Measurements from ENCODE around the gene KCNK4. TPM values are rescaled to one million over a fixed set of nuclear protein-coding genes. Genes with fewer than 3 reads are reported as not detected.
A peak's percentile ranks its signal among the peaks of the same experiment; 100 is the strongest.

KCNK4 gene
- total RNA-seq, 1 experiment from 2014 or later, result not detected

DNA sequence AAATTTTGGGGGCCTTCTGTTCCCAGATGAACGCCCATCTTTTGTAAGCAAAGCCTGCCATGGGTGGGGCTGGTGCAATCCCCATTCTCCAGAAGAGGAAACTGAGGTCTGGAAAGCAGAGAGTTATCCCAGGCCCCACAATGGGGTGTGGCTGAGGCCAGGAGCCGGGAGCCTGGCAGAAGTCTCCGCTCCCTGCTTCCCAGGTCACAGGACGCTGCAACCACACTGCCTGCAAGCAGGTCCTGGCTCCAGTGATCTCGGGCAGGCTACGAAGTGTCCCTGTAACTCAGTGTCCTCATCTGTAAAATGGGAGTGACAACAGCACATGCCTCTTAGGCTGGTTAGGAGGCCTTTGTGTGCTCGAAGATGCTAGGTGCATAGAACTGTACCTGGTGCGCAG, 38.1 kb upstream of the KCNK4 start:
- DNase-seq (ENCODE audit: low read depth), result no peak

DNA sequence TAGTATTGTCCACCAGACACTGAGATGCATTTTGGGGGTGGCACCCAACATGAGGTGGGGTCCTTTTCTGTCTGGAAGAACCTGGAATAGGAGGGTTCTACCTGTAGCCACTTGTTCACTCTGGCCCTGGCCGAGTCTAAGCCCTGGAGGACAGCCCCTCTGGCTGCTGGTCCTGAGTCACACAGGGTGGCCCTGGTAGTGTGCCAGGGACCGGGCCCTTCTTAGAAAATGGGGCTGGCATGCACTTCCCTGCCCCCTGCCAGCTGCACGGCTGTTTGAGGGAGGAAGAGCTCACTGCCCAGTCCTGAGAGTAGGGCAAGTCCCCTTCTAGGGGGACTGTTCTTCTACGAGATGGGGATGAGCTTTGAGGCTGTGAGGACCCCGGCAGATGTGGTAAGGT, 37.6 kb upstream of the KCNK4 start:
- DNase-seq (ENCODE audit: low read depth), result no peak

DNA sequence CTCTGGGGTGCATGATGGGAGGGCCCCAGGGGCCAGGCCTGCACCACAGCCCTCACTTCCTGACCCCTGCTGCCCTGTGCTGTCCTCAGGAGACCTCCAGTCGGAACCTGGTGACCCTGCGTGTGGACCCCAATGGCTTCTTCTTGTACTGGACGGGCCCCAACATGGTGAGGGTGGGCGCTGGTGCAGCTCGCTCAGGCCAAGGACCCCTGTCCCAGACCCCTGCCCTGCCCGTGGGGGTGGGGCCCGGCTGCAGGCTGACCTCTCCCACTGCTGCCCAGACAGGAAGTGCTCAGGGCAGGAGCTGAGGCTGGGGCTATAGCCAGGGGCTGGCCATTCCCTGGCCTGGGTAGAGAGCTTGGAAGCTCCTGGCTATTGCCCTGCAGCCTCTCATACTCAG, 36.8 kb upstream of the KCNK4 start:
- DNase-seq (ENCODE audit: low read depth), result no peak

DNA sequence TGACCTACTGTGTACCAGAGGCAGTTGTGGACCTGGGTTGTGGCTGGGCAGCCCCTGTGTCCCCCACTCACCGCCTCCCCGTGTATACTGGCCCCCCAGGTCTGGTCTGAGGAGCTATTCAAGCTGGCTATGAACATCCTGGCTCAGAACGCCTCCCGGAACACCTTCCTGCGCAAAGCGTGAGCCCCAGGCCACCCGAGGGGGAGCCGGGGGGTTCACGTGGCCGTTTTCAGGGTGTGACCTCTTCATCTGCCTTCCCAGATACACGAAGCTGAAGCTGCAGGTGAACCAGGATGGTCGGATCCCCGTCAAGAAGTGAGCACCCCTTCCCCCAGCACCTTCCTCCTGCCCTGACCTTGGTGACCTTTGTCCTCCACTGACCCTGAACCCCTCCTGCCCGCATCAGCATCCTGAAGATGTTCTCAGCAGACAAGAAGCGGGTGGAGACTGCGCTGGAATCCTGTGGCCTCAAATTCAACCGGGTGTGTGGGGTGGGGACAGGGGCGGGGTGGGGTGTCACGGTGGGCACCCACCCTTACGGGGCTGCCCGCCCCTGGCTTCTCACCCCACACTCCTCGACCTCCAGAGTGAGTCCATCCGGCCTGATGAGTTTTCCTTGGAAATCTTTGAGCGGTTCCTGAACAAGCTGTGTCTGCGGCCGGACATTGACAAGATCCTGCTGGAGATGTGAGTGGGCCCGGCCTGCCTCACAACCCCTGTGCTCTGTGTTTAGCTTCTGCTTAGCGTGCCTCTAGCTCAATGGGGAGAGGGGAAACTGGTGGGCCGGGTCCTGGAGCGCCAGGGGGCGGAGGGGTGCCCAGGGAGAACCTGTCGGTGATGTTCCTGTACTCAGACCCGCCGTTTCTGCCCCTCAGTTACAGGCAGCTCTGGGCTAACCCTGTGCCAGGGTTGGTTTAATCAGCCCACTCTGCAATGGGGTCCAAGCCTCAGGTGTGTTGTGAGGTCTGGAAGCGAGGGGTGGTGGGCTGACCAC, 35.7 kb upstream of the KCNK4 start:
- DNase-seq (ENCODE audit: low read depth), result no peak

DNA sequence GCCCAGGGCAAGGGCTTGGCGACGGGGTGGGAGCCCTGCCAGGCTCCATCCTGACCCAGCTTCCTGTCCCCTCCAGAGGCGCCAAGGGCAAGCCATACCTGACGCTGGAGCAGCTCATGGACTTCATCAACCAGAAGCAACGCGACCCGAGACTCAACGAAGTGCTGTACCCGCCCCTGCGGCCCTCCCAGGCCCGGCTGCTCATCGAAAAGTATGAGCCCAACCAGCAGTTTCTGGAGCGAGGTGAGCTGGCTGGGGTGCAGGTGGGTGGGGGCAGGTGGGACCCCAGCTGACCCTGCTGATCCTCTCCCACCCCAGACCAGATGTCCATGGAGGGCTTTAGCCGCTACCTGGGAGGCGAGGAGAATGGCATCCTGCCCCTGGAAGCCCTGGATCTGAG, 34.8 kb upstream of the KCNK4 start:
- no peak for DNase-seq (ENCODE audit: low read depth)

DNA sequence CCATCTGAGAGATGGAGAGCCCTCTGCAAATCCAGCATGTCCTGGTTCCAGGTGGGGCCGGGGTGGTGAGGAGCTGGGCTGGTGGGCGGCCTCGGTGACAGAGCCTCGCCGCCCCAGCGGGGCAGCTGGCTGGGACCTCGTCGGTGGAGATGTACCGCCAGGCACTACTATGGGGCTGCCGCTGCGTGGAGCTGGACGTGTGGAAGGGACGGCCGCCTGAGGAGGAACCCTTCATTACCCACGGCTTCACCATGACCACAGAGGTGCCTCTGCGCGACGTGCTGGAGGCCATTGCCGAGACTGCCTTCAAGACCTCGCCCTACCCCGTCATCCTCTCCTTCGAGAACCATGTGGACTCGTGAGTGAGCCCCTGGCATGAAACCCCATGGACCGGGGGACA, 32.7 kb upstream of the KCNK4 start:
- DNase-seq (ENCODE audit: low read depth), result no peak

DNA sequence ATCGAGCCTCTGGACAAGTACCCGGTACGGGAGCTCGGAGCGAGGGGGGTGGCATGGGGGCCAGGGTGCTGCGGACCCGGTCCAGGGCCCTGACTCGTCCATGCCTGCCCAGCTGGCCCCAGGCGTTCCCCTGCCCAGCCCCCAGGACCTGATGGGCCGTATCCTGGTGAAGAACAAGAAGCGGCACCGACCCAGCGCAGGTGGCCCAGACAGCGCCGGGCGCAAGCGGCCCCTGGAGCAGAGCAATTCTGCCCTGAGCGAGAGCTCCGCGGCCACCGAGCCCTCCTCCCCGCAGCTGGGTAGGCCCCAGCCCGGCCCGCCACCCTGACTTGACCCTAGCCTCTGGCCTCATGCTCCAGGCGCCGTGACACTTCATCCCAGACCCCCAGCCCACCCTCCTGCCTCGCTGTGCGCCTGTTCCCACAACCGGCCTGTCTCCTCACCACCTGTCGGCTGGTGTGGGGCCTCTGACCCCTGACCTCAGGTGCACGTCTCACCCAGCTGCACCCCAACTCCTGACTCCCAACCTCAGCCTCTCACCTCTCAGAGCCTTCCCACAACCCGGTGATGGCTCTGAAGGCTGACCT, 32.1 kb upstream of the KCNK4 start:
- no peak for DNase-seq (ENCODE audit: low read depth)

DNA sequence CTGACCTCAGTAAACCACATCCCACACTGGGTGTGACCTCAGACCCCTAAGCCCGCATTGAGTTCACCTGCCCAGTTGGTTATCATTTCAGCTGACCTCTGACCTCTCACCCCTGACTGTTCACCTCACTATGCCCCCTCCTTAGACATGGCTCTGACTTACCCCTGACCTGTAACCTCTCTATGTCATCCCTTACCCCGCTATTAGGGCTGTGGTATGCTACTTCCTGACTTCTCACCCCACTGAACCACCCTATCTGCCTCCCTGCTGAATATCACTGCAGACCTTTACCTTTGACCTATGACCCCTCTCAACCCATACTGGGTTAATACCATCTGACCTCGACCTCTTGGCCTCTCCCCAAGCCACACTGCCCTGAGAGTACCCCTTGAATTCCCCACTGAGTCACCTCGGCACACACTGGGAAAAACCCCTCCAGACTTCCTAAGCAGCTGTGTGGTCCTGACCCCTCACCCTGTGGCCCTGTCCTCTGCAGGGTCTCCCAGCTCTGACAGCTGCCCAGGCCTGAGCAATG, 31.5 kb upstream of the KCNK4 start:
- DNase-seq (ENCODE audit: low read depth), result peak; percentile 17

DNA sequence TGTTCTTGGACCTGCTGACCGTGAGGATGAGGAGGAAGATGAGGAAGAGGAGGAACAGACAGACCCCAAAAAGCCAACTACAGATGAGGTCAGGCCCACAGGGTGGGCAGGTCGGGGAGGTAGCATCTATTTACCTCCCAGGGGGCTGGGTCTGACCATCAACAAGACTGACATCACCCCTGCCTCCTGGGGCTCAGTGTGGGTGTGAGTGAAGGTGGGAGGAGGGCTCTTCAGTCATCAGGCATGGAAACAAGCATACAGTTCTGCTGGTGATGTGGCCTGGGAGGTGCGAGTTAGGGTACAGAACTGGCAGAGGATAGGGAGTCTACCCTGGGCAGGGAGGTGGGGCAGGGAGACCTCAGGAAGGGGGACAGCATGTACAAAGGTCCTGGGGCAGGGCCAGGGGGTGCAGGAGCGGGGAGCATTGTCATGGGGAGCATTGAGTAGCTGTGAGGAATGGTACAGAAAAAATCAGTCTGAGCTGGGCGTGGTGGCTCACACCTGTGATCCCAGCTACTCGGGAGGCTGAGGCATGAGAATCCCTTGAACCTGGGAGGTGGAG, 30.9 kb upstream of the KCNK4 start:
- no peak for DNase-seq (ENCODE audit: low read depth)

DNA sequence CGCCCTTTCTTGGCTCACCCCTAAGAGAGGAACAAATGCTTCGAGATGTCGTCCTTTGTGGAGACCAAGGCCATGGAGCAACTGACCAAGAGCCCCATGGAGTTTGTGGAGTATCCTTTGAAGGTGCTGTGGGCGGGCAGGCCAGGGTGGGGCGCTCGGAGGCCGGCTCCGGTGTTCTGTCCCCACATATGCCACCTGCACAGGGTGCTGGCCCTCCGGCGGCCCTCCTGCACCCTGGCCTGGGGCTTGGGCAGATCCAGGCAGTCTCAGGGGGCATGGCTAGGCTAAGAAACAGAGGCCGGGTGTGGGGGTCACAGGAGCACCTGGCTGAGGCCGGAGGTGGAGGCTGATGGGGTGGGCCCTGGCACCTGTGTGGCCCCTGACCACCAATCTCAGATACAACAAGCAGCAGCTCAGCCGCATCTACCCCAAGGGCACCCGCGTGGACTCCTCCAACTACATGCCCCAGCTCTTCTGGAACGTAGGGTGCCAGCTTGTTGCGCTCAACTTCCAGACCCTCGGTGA, 29.5 kb upstream of the KCNK4 start:
- DNase-seq (ENCODE audit: low read depth), result no peak

DNA sequence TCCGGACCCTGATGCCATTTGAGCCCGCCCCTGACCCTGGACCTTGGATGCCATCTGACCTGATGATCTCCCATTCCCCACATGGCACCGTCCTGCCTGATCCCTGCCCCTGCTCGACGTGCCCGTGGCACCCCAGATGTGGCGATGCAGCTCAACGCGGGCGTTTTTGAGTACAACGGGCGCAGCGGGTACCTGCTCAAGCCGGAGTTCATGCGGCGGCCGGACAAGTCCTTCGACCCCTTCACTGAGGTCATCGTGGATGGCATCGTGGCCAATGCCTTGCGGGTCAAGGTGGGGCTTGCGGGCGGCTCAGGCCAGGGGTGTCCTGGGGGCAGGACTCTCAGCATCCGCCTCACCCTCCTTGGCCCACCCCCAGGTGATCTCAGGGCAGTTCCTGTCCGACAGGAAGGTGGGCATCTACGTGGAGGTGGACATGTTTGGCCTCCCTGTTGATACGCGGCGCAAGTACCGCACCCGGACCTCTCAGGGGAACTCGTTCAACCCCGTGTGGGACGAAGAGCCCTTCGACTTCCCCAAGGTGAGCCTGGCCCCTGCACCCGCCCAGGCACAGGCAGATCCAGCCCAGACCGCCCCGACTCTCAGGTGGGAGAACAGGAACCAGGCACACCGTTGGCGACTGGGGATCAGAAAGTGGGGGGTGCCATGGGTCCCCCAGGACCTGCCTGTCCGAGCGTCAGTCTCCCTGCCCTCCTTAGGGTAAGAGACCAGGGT, 28.7 kb upstream of the KCNK4 start:
- DNase-seq (ENCODE audit: low read depth), result no peak

DNA sequence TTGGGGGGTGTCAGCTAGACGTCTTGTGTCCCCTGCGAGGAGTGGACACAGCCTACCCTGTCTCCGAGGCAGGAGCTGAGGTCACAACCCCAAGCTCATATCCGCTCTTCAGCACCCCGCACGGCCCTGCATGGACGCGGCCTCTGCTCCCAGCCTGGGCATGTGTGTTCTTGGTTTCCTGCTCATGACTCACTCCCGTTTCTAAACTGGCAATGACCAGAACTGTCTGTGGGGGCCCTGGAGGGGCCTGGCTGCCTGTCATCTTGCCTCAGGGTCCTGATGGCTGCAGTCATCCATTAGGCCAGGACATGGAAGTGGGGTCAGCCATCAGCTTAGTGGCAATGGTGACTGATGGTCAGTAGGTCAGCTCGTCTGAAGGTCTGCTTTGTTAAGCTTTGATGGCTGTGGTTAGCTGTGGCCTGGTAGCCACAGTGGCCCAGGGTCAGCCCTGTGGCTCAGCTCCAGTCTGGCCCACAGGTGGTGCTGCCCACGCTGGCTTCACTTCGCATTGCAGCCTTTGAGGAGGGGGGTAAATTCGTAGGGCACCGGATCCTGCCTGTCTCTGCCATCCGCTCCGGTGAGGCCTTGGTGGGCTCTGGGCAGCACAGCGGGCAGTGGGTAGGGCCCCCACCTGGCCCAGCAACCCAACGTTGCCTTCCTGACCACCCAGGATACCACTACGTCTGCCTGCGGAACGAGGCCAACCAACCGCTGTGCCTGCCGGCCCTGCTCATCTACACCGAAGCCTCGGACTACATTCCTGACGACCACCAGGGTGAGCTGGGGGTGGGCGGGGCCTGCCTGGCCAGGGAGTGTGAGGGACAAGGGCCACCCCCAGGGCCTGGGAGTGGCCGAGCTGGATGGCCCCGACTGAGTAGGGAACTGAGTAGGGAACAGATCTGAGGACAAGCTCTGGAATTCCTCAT, 27.8 kb upstream of the KCNK4 start:
- DNase-seq (ENCODE audit: low read depth), result peak; percentile 54

DNA sequence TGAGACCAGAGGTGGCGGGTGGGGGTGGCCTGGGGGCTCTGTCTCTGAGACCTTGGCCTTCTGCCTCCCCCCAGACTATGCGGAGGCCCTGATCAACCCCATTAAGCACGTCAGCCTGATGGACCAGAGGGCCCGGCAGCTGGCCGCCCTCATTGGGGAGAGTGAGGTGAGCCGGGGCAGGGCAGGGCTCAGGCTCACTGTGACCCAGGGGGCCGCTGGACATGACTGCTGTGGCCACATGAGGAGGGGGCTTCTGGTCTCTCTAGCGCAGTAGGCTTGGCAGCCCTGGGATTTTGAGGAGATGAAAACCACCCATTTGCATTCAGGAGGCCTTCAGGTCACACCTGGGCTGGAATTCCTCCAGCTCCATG, 27.2 kb upstream of the KCNK4 start:
- DNase-seq (ENCODE audit: low read depth), result no peak

DNA sequence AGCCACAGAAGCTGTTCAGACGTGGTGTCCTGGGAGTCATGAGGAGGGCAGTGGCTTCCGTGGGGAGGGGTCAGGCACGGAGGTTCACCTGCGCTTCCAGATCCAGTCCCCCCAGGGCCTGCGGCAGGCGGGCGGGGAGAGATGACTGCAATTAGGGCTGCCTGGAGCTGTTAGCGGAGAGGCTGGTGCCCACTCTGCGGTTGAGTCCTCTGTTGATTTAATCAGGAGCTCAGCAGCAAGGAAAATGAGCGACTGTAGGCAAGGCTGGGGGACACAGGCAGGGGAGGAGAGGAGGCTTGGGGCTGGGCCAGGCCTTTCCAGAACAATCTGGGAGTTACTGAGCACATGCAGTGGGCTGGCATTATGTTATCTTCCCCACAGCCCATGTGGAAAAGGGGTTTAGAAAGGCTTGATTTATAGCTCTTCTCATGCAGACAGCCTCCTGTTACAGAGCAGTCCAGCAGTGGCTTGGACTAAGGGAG, 26.7 kb upstream of the KCNK4 start:
- DNase-seq (ENCODE audit: low read depth), result no peak

DNA sequence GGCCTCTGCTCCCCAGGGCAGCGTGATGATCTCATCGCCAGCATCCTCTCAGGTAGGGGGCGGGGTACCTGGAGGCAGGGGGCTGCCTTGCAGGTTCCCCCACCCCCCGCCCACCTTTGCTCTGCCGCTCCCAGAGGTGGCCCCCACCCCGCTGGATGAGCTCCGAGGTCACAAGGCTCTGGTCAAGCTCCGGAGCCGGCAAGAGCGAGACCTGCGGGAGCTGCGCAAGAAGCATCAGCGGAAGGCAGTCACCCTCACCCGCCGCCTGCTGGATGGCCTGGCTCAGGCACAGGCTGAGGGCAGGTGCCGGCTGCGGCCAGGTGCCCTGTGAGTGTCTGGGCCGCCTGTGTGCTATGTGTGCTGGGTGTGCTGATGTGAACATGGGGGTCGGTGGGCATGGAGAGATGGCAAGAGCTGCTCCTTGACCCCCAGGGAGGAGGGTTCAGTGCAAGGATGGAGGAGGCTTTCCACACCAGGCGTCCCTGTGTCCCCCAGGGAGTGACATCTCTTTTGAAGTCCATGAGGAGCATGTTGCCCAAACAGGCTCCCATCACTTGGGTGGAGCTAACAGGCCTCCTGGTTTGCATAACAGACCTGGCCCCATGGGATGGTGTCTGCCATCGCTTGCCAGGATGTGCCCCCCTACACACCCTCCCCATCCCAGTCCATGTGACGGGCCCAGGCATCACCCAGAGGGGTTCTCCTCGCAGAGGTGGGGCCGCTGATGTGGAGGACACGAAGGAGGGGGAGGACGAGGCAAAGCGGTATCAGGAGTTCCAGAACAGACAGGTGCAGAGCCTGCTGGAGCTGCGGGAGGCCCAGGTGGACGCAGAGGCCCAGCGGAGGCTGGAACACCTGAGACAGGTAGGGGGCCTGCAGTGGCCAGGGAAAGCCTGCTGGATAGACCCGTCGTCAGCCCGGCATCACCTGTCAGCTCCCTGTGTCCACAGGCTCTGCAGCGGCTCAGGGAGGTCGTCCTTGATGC, 25.6 kb upstream of the KCNK4 start:
- no peak for DNase-seq (ENCODE audit: low read depth)

DNA sequence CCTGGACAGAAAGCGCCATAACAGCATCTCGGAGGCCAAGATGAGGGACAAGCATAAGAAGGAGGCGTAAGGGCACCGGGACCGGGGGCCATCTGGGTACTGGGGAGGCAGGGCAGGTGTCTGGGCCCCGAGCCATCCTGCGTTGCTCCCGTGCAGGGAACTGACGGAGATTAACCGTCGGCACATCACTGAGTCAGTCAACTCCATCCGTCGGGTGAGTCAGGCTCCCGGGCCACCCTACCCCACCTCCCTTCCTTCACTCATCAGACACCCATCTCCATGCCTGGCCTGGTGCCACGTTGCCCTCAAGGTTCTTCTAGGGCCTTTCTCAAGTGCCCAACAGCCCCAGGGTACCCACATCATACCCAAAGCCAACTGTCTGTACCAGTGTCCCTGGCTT, 24.8 kb upstream of the KCNK4 start:
- peak; percentile 43 for DNase-seq (ENCODE audit: low read depth)

DNA sequence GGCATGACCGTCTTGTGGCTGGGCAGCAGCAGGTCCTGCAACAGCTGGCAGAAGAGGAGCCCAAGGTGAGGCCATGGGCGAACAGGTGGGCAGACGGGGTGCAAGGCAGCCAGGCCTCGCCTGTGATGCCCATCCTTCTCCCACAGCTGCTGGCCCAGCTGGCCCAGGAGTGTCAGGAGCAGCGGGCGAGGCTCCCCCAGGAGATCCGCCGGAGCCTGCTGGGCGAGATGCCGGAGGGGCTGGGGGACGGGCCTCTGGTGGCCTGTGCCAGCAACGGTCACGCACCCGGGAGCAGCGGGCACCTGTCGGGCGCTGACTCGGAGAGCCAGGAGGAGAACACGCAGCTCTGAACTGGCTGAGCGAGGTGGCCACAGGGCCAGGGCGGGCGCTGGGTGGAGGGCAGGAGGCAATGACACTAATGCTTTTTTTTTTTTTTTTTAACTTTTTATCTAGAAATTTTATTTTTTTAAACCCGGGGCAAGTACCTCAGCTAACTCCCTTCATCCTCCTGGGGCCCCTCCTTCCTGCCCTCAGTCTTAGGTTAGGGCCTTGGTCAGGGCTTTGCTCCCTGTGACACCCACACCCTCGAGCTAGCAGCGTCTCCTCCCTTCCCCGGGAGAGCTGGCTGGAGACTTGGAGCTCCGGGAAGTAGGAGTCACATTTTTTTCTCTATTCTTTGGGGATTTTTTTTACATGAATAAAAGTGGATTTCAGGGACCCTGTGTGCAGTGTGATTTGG, 23.7 kb upstream of the KCNK4 start:
- peak; percentile 17 for DNase-seq (ENCODE audit: low read depth)
